Caki2 (cell line): ENCODE results near the gene ZNF512B. TPM values are rescaled to one million over a fixed set of nuclear protein-coding genes. Genes with fewer than 3 reads are reported as not detected.
"Not testable (repeated sequence)": the region's sequence is repeated elsewhere in the genome, so short reads cannot be mapped to it uniquely, and the experiment has no call there.

ENCODE experiments used
- DNase-seq: peaks from one replicate; pipeline ENCODE4 v3.0.0-alpha.2; 2015; ENCODE audit warnings: low read depth
- in situ Hi-C: cut with HindIII; loops from 2 replicates; pipeline ENCODE4 v1.10.0; 2016; ENCODE audit warnings: low sequenced_read_pairs, low pct_unique_long_range_greater_than_20kb, mixed read lengths
- total RNA-seq: library from RNA; depleted of rRNA; stranded (reverse); fragments of >200 nt; shearing (Covaris generic); gene quantifications from 2 replicates; pipeline ENCODE4 v1.2.3, GENCODE V29; 2014; ENCODE audit warnings: low replicate concordance

ZNF512B gene
- total RNA-seq, 1 experiment from 2014 or later, result 6.6 TPM

GRCh38 chr20:63941282-63942081 lies 28.2 kb downstream of the ZNF512B start:
- peak; percentile 89 for DNase-seq
- in situ Hi-C loops, result no loop called here

GRCh38 chr20:63940472-63941266 lies 29.1 kb downstream of the ZNF512B start:
- no peak for DNase-seq
- in situ Hi-C loops, result no loop called here

GRCh38 chr20:63940071-63940471 lies 29.7 kb downstream of the ZNF512B start:
- DNase-seq, result no peak
- in situ Hi-C loops, result no loop called here

GRCh38 chr20:63939061-63939935 lies 30.4 kb downstream of the ZNF512B start:
- in situ Hi-C loops, result no loop called here
- DNase-seq, result no peak

- no peak for DNase-seq
- in situ Hi-C loops, result no loop called here
These were observed 32.1 kb downstream of the ZNF512B start for GRCh38 chr20:63937596-63937995.

GRCh38 chr20:63935447-63935846 lies 34.3 kb downstream of the ZNF512B start:
- DNase-seq, result no peak
- in situ Hi-C loops, result no loop called here

GRCh38 chr20:63934271-63935068 lies 35.3 kb downstream of the ZNF512B start:
- in situ Hi-C loops, result no loop called here
- DNase-seq, result no peak

- in situ Hi-C loops, result no loop called here
- no peak for DNase-seq
These were observed 36.1 kb downstream of the ZNF512B start for GRCh38 chr20:63933646-63934045.

GRCh38 chr20:63932606-63933160 lies 37.0 kb downstream of the ZNF512B start:
- in situ Hi-C loops, result no loop called here
- DNase-seq, result no peak

GRCh38 chr20:63931735-63932134 lies 38.0 kb downstream of the ZNF512B start:
- in situ Hi-C loops, result no loop called here
- DNase-seq, result no peak

- no peak for DNase-seq
- in situ Hi-C loops, result no loop called here
These were observed 38.7 kb downstream of the ZNF512B start for GRCh38 chr20:63930971-63931553.

GRCh38 chr20:63929473-63929883 lies 40.3 kb downstream of the ZNF512B start:
- DNase-seq, in situ Hi-C loops: not testable (repeated sequence)

GRCh38 chr20:63929071-63929470 lies 40.7 kb downstream of the ZNF512B start:
- no peak for DNase-seq
- in situ Hi-C loops, result no loop called here

GRCh38 chr20:63926298-63926697 lies 43.4 kb downstream of the ZNF512B start:
- no peak for DNase-seq
- in situ Hi-C loops, result no loop called here

GRCh38 chr20:63924241-63924640 lies 45.5 kb downstream of the ZNF512B start:
- peak; percentile 30 for DNase-seq
- in situ Hi-C loops, result no loop called here

GRCh38 chr20:63923651-63924050 lies 46.1 kb downstream of the ZNF512B start:
- in situ Hi-C loops, result no loop called here
- DNase-seq, result no peak

GRCh38 chr20:63920226-63920625 lies 49.5 kb downstream of the ZNF512B start:
- in situ Hi-C loops, result no loop called here
- DNase-seq, result no peak
